HFFc6 (cell line): ENCODE results near the gene RAD51B. TPM values are rescaled to one million over a fixed set of nuclear protein-coding genes. Genes with fewer than 3 reads are reported as not detected.

Source experiments
- DNase-seq: peaks from one replicate; pipeline ENCODE4 v3.0.0-alpha.2; 2018
- H3K27ac Mint-ChIP-seq: 2 replicates; pipeline ENCODE4 v1.8.0; 2020; ENCODE audit warnings: mild to moderate bottlenecking, mixed read lengths
- H3K27me3 Mint-ChIP-seq: 2 replicates; pipeline ENCODE4 v1.8.0; 2021; ENCODE audit warnings: mild to moderate bottlenecking, moderate library complexity, mixed read lengths; ENCODE audit not compliant: insufficient read depth
- H3K36me3 Mint-ChIP-seq: 2 replicates; pipeline ENCODE4 v1.8.0; 2021; ENCODE audit warnings: low read depth, mixed read lengths
- H3K4me1 Mint-ChIP-seq: 2 replicates; pipeline ENCODE4 v1.8.0; 2020; ENCODE audit warnings: low read depth, mixed read lengths
- H3K4me3 Mint-ChIP-seq: 2 replicates; pipeline ENCODE4 v1.8.0; 2020; ENCODE audit warnings: mild to moderate bottlenecking, moderate library complexity, mixed read lengths
- H3K9me3 Mint-ChIP-seq: 2 replicates; pipeline ENCODE4 v1.8.0; 2020; ENCODE audit warnings: mild to moderate bottlenecking, mixed read lengths
- CTCF ChIP-seq: fragments of 200-600 bp; sonication (generic); IDR thresholded peaks from 2 replicates; pipeline ENCODE4 v1.5.0; 2021; ENCODE audit warnings: antibody characterized with exemption, mild to moderate bottlenecking
- total RNA-seq, 6 experiments: library from RNA; stranded (reverse); fragmentation: NEBNext Ultra II Directional; extraction: Animal tissue kit (Norgen Biotek cat#: 25700); gene quantifications; 2 replicates in 1 of 6; 3 replicates in 5 of 6; pipeline ENCODE4 v1.2.3, GENCODE V29; 2021

The RAD51B gene
- total RNA-seq, 6 experiments from 2014 or later, result 7.1 to 12.4 (median 9.6) TPM

DNA sequence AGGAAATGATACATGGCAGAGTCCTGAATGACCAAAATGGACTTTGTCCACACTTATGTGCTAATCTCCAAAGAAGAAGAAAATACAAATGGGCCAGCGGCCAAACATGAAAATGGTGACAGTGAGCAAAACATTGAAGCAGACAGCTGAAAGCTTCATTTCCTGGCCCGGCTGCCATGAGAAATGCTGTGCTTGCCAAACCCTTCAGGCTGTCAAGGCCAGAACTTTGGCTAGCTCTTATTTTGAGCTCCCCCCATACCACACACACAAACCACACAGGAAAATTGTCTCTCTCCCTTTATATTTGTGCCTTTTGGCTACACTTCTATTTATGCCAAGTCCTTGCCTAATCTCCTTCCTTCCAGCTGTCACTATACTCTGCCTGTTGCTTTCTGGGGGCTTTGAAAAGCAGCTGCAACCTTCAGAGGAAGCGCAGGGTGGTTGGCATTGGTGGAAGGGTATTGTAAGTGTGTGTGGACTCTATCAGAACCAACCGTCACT, 323.8 kb downstream of the RAD51B start:
- Mint-ChIP-seq H3K9me3 (peaks cover 2% of the 10 kb centered on the region), H3K36me3 (peaks cover 9% of the 10 kb centered on the region), H3K27ac (peak overlapping the region; percentile 70), H3K27me3 (no peaks in the 10 kb centered on the region), H3K4me3 (no peak overlapping the region), H3K4me1 (peaks cover 99% of the 10 kb centered on the region)
- peak; percentile 56 for DNase-seq
- no peak for TF ChIP-seq CTCF

- no peak for DNase-seq
- H3K4me3 Mint-ChIP-seq, result no peak overlapping the region
- H3K9me3 Mint-ChIP-seq, result peaks cover 10% of the 10 kb centered on the region
- H3K27ac Mint-ChIP-seq, result peak overlapping the region; percentile 70
- no peak for TF ChIP-seq CTCF
- peaks cover 99% of the 10 kb centered on the region for H3K4me1 Mint-ChIP-seq
- peaks cover 16% of the 10 kb centered on the region for H3K36me3 Mint-ChIP-seq
- H3K27me3 Mint-ChIP-seq, result no peaks in the 10 kb centered on the region
Observed at GRCh38 chr14:68144051-68144681, 324.6 kb downstream of the RAD51B start.

GRCh38 chr14:68145036-68145435, 325.5 kb downstream of the RAD51B start:
- Mint-ChIP-seq H3K36me3 (peaks cover 21% of the 10 kb centered on the region), H3K4me1 (peaks cover 91% of the 10 kb centered on the region), H3K9me3 (peaks cover 15% of the 10 kb centered on the region), H3K4me3 (no peak overlapping the region; the same call in 1 of the 2 replicates), H3K27me3 (no peaks in the 10 kb centered on the region), H3K27ac (no peak overlapping the region; the same call in 1 of the 2 replicates)
- peak; percentile 28 for TF ChIP-seq CTCF
- no peak for DNase-seq

- H3K9me3 Mint-ChIP-seq, result peaks cover 15% of the 10 kb centered on the region
- TF ChIP-seq CTCF, result no peak
- H3K4me1 Mint-ChIP-seq, result peaks cover 86% of the 10 kb centered on the region
- H3K27ac Mint-ChIP-seq, result peak overlapping the region; percentile 68
- H3K4me3 Mint-ChIP-seq, result peak overlapping the region; percentile 56; the same call in 1 of the 2 replicates
- no peaks in the 10 kb centered on the region for H3K27me3 Mint-ChIP-seq
- peaks cover 26% of the 10 kb centered on the region for H3K36me3 Mint-ChIP-seq
- peak; percentile 14 for DNase-seq
Observed at GRCh38 chr14:68145539-68145938, 326.0 kb downstream of the RAD51B start.

DNA sequence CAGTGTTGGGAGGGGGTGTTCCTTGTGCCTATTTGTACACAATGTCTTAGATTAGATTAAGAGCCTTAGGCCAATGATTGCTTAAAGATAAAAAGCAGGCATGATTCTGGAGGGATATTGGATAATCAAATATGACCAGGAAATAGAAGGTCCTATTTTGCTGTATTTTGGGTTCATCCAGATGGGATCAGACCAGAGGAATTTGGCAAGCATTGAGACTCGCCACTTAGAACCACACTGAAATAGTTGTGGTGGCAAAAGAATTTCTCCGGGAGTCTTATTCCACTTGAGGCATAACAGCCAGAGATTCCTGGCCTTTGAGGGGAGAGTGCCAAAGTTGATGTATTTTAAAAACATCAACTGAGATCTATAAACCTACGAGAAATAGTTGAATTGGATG, 327.2 kb downstream of the RAD51B start:
- no peak for TF ChIP-seq CTCF
- no peaks in the 10 kb centered on the region for H3K27me3 Mint-ChIP-seq
- peaks cover 24% of the 10 kb centered on the region for H3K9me3 Mint-ChIP-seq
- H3K27ac Mint-ChIP-seq, result peak overlapping the region; percentile 68
- peak; percentile 91 for DNase-seq
- peaks cover 36% of the 10 kb centered on the region for H3K36me3 Mint-ChIP-seq
- H3K4me1 Mint-ChIP-seq, result peaks cover 74% of the 10 kb centered on the region
- H3K4me3 Mint-ChIP-seq, result peak overlapping the region; percentile 56
